ENCODE measurements around the gene FERD3L. TPM values are rescaled to one million over a fixed set of nuclear protein-coding genes. Genes with fewer than 3 reads are reported as not detected.

Gene FERD3L, protein sequence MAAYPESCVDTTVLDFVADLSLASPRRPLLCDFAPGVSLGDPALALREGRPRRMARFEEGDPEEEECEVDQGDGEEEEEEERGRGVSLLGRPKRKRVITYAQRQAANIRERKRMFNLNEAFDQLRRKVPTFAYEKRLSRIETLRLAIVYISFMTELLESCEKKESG
- not detected in 2 replicates for total RNA-seq

DNA sequence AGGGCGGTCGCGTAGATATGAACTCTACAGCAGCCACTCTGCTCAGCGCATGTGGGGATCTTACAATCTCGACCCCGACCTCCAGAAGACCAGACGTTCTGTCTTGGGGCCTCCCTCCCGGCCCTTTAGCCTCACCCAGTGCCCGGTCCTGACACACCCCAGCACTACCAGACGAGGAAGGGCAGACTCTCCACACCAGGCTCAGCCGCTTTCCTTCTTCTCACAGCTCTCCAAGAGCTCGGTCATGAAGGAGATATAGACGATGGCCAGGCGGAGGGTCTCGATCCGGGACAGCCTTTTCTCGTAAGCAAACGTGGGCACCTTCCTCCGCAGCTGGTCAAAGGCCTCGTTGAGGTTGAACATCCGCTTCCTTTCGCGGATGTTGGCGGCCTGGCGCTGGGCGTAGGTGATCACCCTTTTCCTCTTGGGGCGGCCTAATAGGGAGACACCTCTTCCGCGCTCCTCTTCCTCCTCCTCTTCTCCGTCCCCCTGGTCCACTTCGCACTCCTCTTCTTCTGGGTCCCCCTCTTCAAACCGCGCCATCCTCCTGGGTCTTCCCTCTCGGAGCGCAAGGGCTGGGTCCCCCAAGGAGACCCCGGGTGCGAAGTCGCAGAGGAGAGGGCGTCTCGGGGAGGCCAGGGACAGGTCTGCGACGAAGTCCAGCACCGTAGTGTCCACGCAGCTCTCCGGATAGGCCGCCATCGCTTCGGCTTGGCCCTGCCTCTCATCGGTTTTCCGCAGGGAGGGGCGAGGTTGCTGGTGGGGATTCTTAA, at the start of gene FERD3L:
FERD3L (minus strand) TSS at position 761 of the 773 bp plus-strand sequence; CDS start at position 702, 59 bp downstream.

DNA sequence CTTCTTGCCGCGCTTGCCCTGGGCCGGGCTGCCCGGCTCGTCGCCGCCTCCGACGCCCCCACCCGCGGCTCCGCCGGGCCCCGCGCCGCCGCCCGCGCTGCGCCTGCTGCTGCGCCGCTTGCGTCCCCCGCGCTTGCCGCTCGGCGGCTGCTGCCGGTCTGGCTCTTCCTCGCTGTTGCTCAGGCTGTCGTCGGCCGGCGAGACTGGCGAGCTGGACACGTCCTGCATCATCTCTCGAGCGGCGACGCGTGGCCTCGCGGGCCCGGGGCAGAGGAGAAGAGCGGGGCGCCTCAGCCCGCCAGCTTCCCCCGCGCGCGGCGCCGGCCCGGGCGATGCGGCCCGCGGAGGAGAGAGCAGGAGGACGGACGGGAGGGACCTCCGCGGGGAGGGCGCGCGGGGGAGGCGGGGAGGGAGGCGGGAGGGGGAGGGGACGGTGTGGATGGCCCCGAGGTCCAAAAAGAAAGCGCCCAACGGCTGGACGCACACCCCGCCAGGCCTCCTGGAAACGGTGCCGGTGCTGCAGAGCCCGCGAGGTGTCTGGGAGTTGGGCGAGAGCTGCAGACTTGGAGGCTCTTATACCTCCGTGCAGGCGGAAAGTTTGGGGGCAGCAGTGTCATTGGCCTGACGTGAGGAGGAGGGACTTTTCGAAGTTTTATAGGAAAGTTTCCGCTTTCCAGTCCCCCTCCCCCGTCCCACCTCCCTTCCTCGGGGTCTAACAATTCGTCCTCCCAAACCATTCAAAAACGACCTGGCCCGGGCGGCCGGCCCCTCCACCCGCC, 27.9 kb downstream of the FERD3L start, which contains the start of gene TWIST1:
TWIST1 (minus strand) TSS at position 546 of the 779 bp plus-strand sequence; CDS start at position 231, 315 bp downstream.

Other genes starting within 250 kb of the FERD3L start
- not detected in 2 replicates for gene TWIST1, start 27.8 kb downstream of the FERD3L start, total RNA-seq

Data from epithelial cell of umbilical artery (primary cell).